Measurements from ENCODE around the gene DXO. TPM values are rescaled to one million over a fixed set of nuclear protein-coding genes. Genes with fewer than 3 reads are reported as not detected.

DXO gene
- total RNA-seq, 1 experiment from 2014 or later, result 13.8 TPM

GRCh38 chr6:31961616-31962015 is 10.3 kb downstream of the DXO start:
- Mint-ChIP-seq H3K9me3 (no peaks in the 10 kb centered on the region), H3K36me3 (peaks cover 55% of the 10 kb centered on the region), H3K27me3 (ENCODE audit: low read depth) (no peaks in the 10 kb centered on the region), H3K27ac (no peak overlapping the region), H3K4me1 (peaks cover 14% of the 10 kb centered on the region), H3K4me3 (no peak overlapping the region; the same call in 1 of the 2 replicates)
- ATAC-seq (no peak), DNase-seq (ENCODE audit: low spot score) (no peak)
- POLR2A ChIA-PET, result no interaction called here
- CTCF ChIA-PET, result no interaction called here
- no peak for TF ChIP-seq IRF1 (CRISPR knock-in tag; IDR thresholded peaks at IDR 0.05)
- TF ChIP-seq TEAD1 (CRISPR knock-in tag; IDR thresholded peaks at IDR 0.05), result no peak
- TF ChIP-seq NFE2L1 (CRISPR knock-in tag; IDR thresholded peaks at IDR 0.05), result no peak
- TF ChIP-seq ZNF512 (CRISPR knock-in tag; IDR thresholded peaks at IDR 0.05; ENCODE audit: borderline replicate concordance), result no peak
- no peak for TF ChIP-seq PRDM15 (CRISPR knock-in tag; IDR thresholded peaks at IDR 0.05)
- no peak for TF ChIP-seq ZNF416 (CRISPR knock-in tag; IDR thresholded peaks at IDR 0.05)
- no peak for TF ChIP-seq PREB (CRISPR knock-in tag; IDR thresholded peaks at IDR 0.05; ENCODE audit: borderline replicate concordance)
- no peak for TF ChIP-seq ERG (CRISPR knock-in tag; IDR thresholded peaks at IDR 0.05)
- TF ChIP-seq SMAD4 (CRISPR knock-in tag; IDR thresholded peaks at IDR 0.05), result no peak
- no peak for TF ChIP-seq FOXK1 (CRISPR knock-in tag; IDR thresholded peaks at IDR 0.05)
- TF ChIP-seq ZNF281 (CRISPR knock-in tag; IDR thresholded peaks at IDR 0.05), result no peak
- TF ChIP-seq ZNF219 (CRISPR knock-in tag; IDR thresholded peaks at IDR 0.05; ENCODE audit: borderline replicate concordance), result no peak
- TF ChIP-seq IRF2 (CRISPR knock-in tag; IDR thresholded peaks at IDR 0.05; ENCODE audit: borderline replicate concordance, low read depth), result no peak
- TF ChIP-seq ATF6 (CRISPR knock-in tag; IDR thresholded peaks at IDR 0.05), result no peak
- TF ChIP-seq GRHL2 (CRISPR knock-in tag; IDR thresholded peaks at IDR 0.05; ENCODE audit: insufficient replicate concordance, severe bottlenecking), result no peak
- TF ChIP-seq ELF4 (CRISPR knock-in tag; IDR thresholded peaks at IDR 0.05; ENCODE audit: low read depth), result no peak
- TF ChIP-seq RELA (CRISPR knock-in tag; IDR thresholded peaks at IDR 0.05; ENCODE audit: borderline replicate concordance), result no peak
